HepG2 (cell line): Measurements from ENCODE around the gene CHSY3. TPM values are rescaled to one million over a fixed set of nuclear protein-coding genes. Genes with fewer than 3 reads are reported as not detected.

Experiments
- ATAC-seq: fragments of 200-7000 bp; cut with Tn5 transposase; 3 replicates; pipeline ENCODE4 v1.9.1; 2020; ENCODE audit warnings: mild to moderate bottlenecking, moderate library complexity
- Bru-seq: library from RNA; stranded (reverse); fragments of 400-500 nt; gene quantifications from one replicate; lab custom pipeline; 2021; lab: Mats Ljungman, UMichigan
- BruChase-seq, 2 experiments: library from RNA; stranded (reverse); fragments of 400-500 nt; gene quantifications; one replicate each; lab custom pipeline; 2021; lab: Mats Ljungman, UMichigan
- BruUV-seq: library from RNA; stranded (reverse); fragments of 400-500 nt; replicated peaks from 2 replicates; lab custom pipeline; 2021; lab: Mats Ljungman, UMichigan
- CTCF ChIA-PET: fragments of 300-600 bp; formaldehyde crosslinking; extraction: SDS; loops from one replicate; lab custom pipeline; 2021; ENCODE audit warnings: low total read pairs, inconsistent platforms, low intra/inter-chr PET ratio; lab: Yijun Ruan, JAX
- POLR2A ChIA-PET: fragments of 350-600 bp; sonication (Branson Sonifier 250); formaldehyde crosslinking; loops from one replicate; lab custom pipeline; 2020; ENCODE audit warnings: antibody characterized with exemption, inconsistent platforms; lab: Yijun Ruan, JAX
- DNase-seq: peaks from one replicate; pipeline ENCODE4 v3.0.0-alpha.2; 2015; ENCODE audit warnings: low spot score
- FAIRE-seq: peaks from 3 replicates; lab custom pipeline; 2011; peaks lifted over from hg19 to GRCh38; lab: Jason Lieb, UNC
- H2AFZ ChIP-seq: one replicate; pipeline ENCODE4 v1.6.1; 2011; ENCODE audit warnings: low read length, inconsistent platforms
- H3K27ac ChIP-seq: fragments of 300-600 bp; 3 replicates; pipeline ENCODE4 v1.8.0; 2011; ENCODE audit warnings: mixed run types, mild to moderate bottlenecking, mixed read lengths, low read length, inconsistent platforms; ENCODE audit not compliant: insufficient read depth; ENCODE audit errors: extremely low read length
- H3K27me3 ChIP-seq, 2 experiments: fragments of 200-600 bp in 1 of 2; 2 replicates in 1 of 2; 3 replicates in 1 of 2; pipeline versions ENCODE4 v1.6.0 to v1.8.0; 2011; ENCODE audit warnings: low read length in 2 of 2, mild to moderate bottlenecking in 2 of 2, moderate library complexity in 2 of 2, inconsistent platforms in 1 of 2; ENCODE audit not compliant: insufficient read depth in 2 of 2, control insufficient read depth in 1 of 2
- H3K36me3 ChIP-seq, 2 experiments: fragments of 200-600 bp in 1 of 2; replicated peaks in 1 of 2; 2 replicates in 1 of 2; 3 replicates in 1 of 2; pipeline versions ENCODE4 v1.5.1 to v1.8.0; 2011; ENCODE audit warnings: low read length in 2 of 2, inconsistent platforms in 1 of 2; ENCODE audit not compliant: insufficient read depth in 2 of 2, control insufficient read depth in 1 of 2
- H3K4me1 ChIP-seq: 2 replicates; pipeline ENCODE4 v1.5.1; 2012; ENCODE audit warnings: low read length, inconsistent platforms; ENCODE audit not compliant: insufficient read depth
- H3K4me2 ChIP-seq: 2 replicates; pipeline ENCODE4 v1.6.0; 2011; ENCODE audit warnings: low read depth, low read length, inconsistent platforms
- H3K4me3 ChIP-seq, 3 experiments: fragments of 200-600 bp in 1 of 3; sonication (generic), shearing (Covaris generic) in 1 of 3; replicated peaks in 1 of 3; 2 replicates each; pipeline ENCODE4 v1.5.1; 2011 to 2016; ENCODE audit warnings: low read length in 3 of 3, inconsistent platforms in 2 of 3, low read depth in 2 of 3, mild to moderate bottlenecking in 2 of 3, control low read depth in 1 of 3, mixed read lengths in 1 of 3; ENCODE audit not compliant: insufficient read depth in 1 of 3
- H3K79me2 ChIP-seq: one replicate; pipeline ENCODE4 v1.6.1; 2011; ENCODE audit warnings: low read length, inconsistent platforms; ENCODE audit not compliant: insufficient read depth
- H3K9ac ChIP-seq: 2 replicates; pipeline ENCODE4 v1.6.0; 2011; ENCODE audit warnings: mild to moderate bottlenecking, low read depth, low read length, inconsistent platforms; ENCODE audit not compliant: insufficient read depth
- H3K9me3 ChIP-seq: 2 replicates; pipeline ENCODE4 v1.5.1; 2012; ENCODE audit warnings: mild to moderate bottlenecking, low read length
- H4K20me1 ChIP-seq: 2 replicates; pipeline ENCODE4 v1.6.0; 2011; ENCODE audit warnings: inconsistent platforms, mild to moderate bottlenecking, low read length, moderate library complexity; ENCODE audit not compliant: insufficient read depth
- ARNT2 ChIP-seq: sonication (generic); formaldehyde crosslinking; IDR thresholded peaks from 2 replicates; pipeline ENCODE4 v1.8.0; 2022; ENCODE audit warnings: mild to moderate bottlenecking, low read depth, missing genetic modification reagents, moderate library complexity
- ATF7-NPFF ChIP-seq: sonication (generic); formaldehyde crosslinking; IDR thresholded peaks from 2 replicates; pipeline ENCODE4 v1.8.1; 2023; ENCODE audit warnings: mild to moderate bottlenecking, low read depth, missing genetic modification reagents, moderate library complexity
- GABPB1 ChIP-seq: IDR thresholded peaks from 2 replicates; pipeline ENCODE4 v1.6.1; 2016; ENCODE audit warnings: mild to moderate bottlenecking, missing genetic modification reagents, moderate library complexity, missing compliant biosample characterization
- HMG20B ChIP-seq: conservative IDR thresholded peaks from 2 replicates; pipeline ENCODE4 v1.6.1; 2016; ENCODE audit warnings: missing genetic modification reagents, missing compliant biosample characterization
- HNRNPL ChIP-seq: fragments of 200-400 bp; formaldehyde crosslinking; IDR thresholded peaks from 2 replicates; pipeline ENCODE4 v1.6.1; 2017; ENCODE audit warnings: mild to moderate bottlenecking, low read depth, low read length
- HNRNPLL ChIP-seq: fragments of 200-400 bp; formaldehyde crosslinking; IDR thresholded peaks from 2 replicates; pipeline ENCODE4 v1.6.1; 2017; ENCODE audit warnings: mild to moderate bottlenecking, low read depth, low read length; ENCODE audit not compliant: poor library complexity, severe bottlenecking
- IRX3 ChIP-seq: sonication (generic); formaldehyde crosslinking; IDR thresholded peaks from 2 replicates; pipeline ENCODE4 v1.8.1; 2023; ENCODE audit warnings: mild to moderate bottlenecking, low read depth, missing genetic modification reagents, borderline replicate concordance
- MAZ ChIP-seq, 2 experiments: sonication (generic) in 1 of 2; formaldehyde crosslinking in 1 of 2; IDR thresholded peaks; 2 replicates each; pipeline versions ENCODE4 v1.5.0 to v1.6.1; 2012 to 2020; ENCODE audit warnings: low read depth in 2 of 2, mild to moderate bottlenecking in 2 of 2, borderline replicate concordance in 1 of 2, improper control_type of control experiment in 1 of 2, low read length in 1 of 2, missing genetic modification reagents in 1 of 2, moderate library complexity in 1 of 2
- ZBTB42 ChIP-seq: sonication (generic); formaldehyde crosslinking; IDR thresholded peaks from 2 replicates; pipeline ENCODE4 v1.5.0; 2020; ENCODE audit warnings: mild to moderate bottlenecking, missing genetic modification reagents
- ZNF510 ChIP-seq: sonication (generic); formaldehyde crosslinking; IDR thresholded peaks from 2 replicates; pipeline ENCODE4 v1.4.0; 2020; ENCODE audit warnings: low read depth, mild to moderate bottlenecking, missing genetic modification reagents
- WGBS: methylation state at CpG from one replicate; pipeline ENCODE4 v1.1.6; 2017; ENCODE audit warnings: low lambda C conversion rate; 5-methylcytosine and 5-hydroxymethylcytosine counted together
- in situ Hi-C: cut with HindIII; loops from 2 replicates; pipeline ENCODE4 v1.10.0; 2017; ENCODE audit warnings: low pct_unique_long_range_greater_than_20kb; ENCODE audit not compliant: extremely low pct_ligation_motif_present
- intact Hi-C: fragments of 100-400 bp; cut with micrococcal nuclease; formaldehyde crosslinking; loops from one replicate; pipeline ENCODE4 v1.10.0; 2022; ENCODE audit not compliant: unreplicated experiment
- long read RNA-seq, 2 experiments: library from RNA in 1 of 2; library from polyadenylated mRNA in 1 of 2; stranded (forward) in 1 of 2; unstranded in 1 of 2; transcript quantifications; one replicate each; pipeline ENCODE4 v2.0.0, GENCODE V29; 2019 to 2022
- polyA minus RNA-seq, 3 experiments: library from RNA; depleted of rRNA, polyadenylated mRNA; stranded (reverse); fragments of >200 nt; gene quantifications; 2 replicates each; pipeline ENCODE4 v1.2.3, GENCODE V29; 2011; ENCODE audit warnings: low replicate concordance in 1 of 3
- polyA plus RNA-seq, 8 experiments: library from polyadenylated mRNA; depleted of rRNA in 3 of 8; stranded (reverse) in 7 of 8; unstranded in 1 of 8; fragments of >200 nt; fragmentation: Illumina TruSeq in 4 of 8; extraction: Trizol in 4 of 8; gene quantifications; 2 replicates each; pipeline versions ENCODE4 v1.2.1 to v1.2.3, GENCODE V29; 2011 to 2016; ENCODE audit warnings: low read depth in 4 of 8, missing spikeins in 1 of 8, mixed read lengths in 1 of 8; ENCODE audit not compliant: insufficient read depth in 1 of 8
- total RNA-seq, 5 experiments: library from RNA; depleted of rRNA; stranded (reverse); fragments of >200 nt; fragmentation: Illumina TruSeq; extraction: Trizol; gene quantifications; 2 replicates each; pipeline ENCODE4 v1.2.3, GENCODE V29; 2016; ENCODE audit warnings: low read depth in 1 of 5
- TF ChIP-seq, protein P1 (sequence below): sonication (generic); formaldehyde crosslinking; conservative IDR thresholded peaks from 2 replicates; pipeline ENCODE4 v1.8.0; 2022; ENCODE audit warnings: mild to moderate bottlenecking, moderate library complexity, missing genetic modification reagents
- TF ChIP-seq, protein P2 (sequence below): sonication (generic); formaldehyde crosslinking; IDR thresholded peaks from 2 replicates; pipeline ENCODE4 v1.4.0; 2020; ENCODE audit warnings: mild to moderate bottlenecking, missing genetic modification reagents

Gene CHSY3
- total RNA-seq (2016; rRNA removed; fragmentation: Illumina TruSeq; extraction: Trizol): 1.5 and 4.1 TPM in 2 replicates
- total RNA-seq (2016; cell fraction: cytosol; rRNA removed; fragmentation: Illumina TruSeq; extraction: Trizol; ENCODE audit: low read depth): 0.26 and 0.40 TPM in 2 replicates
- 1.7 and 3.4 TPM in 2 replicates for total RNA-seq (2016; cell fraction: insoluble cytoplasmic fraction; rRNA removed; fragmentation: Illumina TruSeq; extraction: Trizol)
- 0.83 and 1.3 TPM in 2 replicates for total RNA-seq (2016; cell fraction: membrane; rRNA removed; fragmentation: Illumina TruSeq; extraction: Trizol)
- 7.4 and 8.1 TPM in 2 replicates for total RNA-seq (2016; cell fraction: nucleus; rRNA removed; fragmentation: Illumina TruSeq; extraction: Trizol)
- 0.26 and 0.34 TPM in 2 replicates for polyA plus RNA-seq (2011; rRNA removed)
- 0.25 and 0.28 TPM in 2 replicates for polyA plus RNA-seq (2011; cell fraction: cytosol; rRNA removed)
- polyA plus RNA-seq (2011; cell fraction: nucleus; rRNA removed): 0.16 and 0.21 TPM in 2 replicates
- polyA plus RNA-seq (2012): 0.04 and 0.08 TPM in 2 replicates
- polyA plus RNA-seq (2016; cell fraction: cytosol; fragmentation: Illumina TruSeq; extraction: Trizol; ENCODE audit: low read depth): 0.07 and 0.10 TPM in 2 replicates
- 0.78 and 0.92 TPM in 2 replicates for polyA plus RNA-seq (2016; cell fraction: insoluble cytoplasmic fraction; fragmentation: Illumina TruSeq; extraction: Trizol; ENCODE audit: low read depth)
- 0.24 and 0.31 TPM in 2 replicates for polyA plus RNA-seq (2016; cell fraction: membrane; fragmentation: Illumina TruSeq; extraction: Trizol; ENCODE audit: low read depth)
- polyA plus RNA-seq (2016; cell fraction: nucleus; fragmentation: Illumina TruSeq; extraction: Trizol; ENCODE audit: insufficient read depth, low read depth): 1.9 and 2.4 TPM in 2 replicates
- polyA minus RNA-seq (2011; rRNA and poly(A)+ RNA removed; ENCODE audit: low replicate concordance): 0.72 TPM in 1 of 2 replicates, not detected in the other
- polyA minus RNA-seq (2011; cell fraction: cytosol; rRNA and poly(A)+ RNA removed): 0.97 and 1.6 TPM in 2 replicates
- polyA minus RNA-seq (2011; cell fraction: nucleus; rRNA and poly(A)+ RNA removed): 1.6 and 2.2 TPM in 2 replicates
- percentile 39 among the genes with signal in this experiment for Bru-seq, nascent RNA
- percentile 41 among the genes with signal in this experiment for BruChase-seq, experiment 1, labeled RNA remaining after a 6-hour chase
- BruChase-seq, experiment 2, labeled RNA remaining after a 2-hour chase: percentile 50 among the genes with signal in this experiment
- long read RNA-seq, experiment 1, partial matches to known transcripts: 0 of 1 reads
- long read RNA-seq, experiment 1, other reads (novel, unspliced or antisense): 1 of 1 reads
- long read RNA-seq, experiment 2, partial matches to known transcripts: 0 of 4 reads
- long read RNA-seq, experiment 2, other reads (novel, unspliced or antisense): 4 of 4 reads

DNA sequence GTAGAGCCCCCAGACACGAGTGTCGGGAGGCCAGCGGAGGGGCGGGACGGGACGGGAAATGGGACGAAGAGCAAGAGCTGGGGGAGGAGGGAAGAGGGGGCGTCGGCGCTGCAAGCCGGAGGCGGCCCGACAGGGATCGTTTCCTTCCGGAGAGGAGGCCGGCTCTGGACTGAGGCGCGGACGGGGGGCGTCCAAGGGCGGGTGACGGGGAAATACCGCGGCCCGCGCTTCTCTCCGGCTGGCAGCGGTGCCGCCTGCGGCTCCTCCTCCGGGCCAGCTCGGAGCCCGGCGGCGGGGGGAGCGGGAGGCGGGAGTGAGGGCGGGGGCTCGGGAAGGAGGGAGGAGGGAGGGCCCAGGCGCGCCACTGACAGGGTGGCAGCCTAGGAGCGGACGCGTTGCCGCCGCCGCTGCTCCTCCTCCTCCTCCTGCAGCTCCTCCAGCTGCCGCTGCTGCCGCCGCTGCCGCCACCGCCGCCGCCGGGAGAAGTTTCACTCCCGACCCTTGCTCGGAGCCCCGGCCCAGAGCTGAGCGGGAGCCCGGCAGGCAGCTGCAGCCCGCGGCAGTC is at the start of gene CHSY3:
Gene CHSY3, plus strand, starts transcription at position 364 of the 565 bp plus-strand sequence.
- DNase-seq: peak; percentile 25
- no peaks in the 10 kb centered on the region for H4K20me1 ChIP-seq
- H3K4me1 ChIP-seq: peaks cover 33% of the 10 kb centered on the region
- peak; percentile 82 for ATAC-seq
- H3K27me3 ChIP-seq: peaks cover 6 to 24% of the 10 kb centered on the region in 2 experiments; a peak in 4 of 5 replicates
- ChIA-PET POLR2A (no interaction called here), CTCF (no interaction called here)
- no TSS peak for BruUV-seq
- intact Hi-C loops: no loop called here
- H3K9ac ChIP-seq: peak within 1 kb of the TSS; percentile 39; the same call in 1 of the 2 replicates
- no peak within 1 kb of the TSS for H3K27ac ChIP-seq
- H3K36me3 ChIP-seq: no peaks in the 10 kb centered on the region
- H3K4me2 ChIP-seq: peak within 1 kb of the TSS; percentile 79
- peak within 1 kb of the TSS; percentile 56 for H2AFZ ChIP-seq
- H3K79me2 ChIP-seq: no peaks in the 10 kb centered on the region
- in situ Hi-C loops: loop anchor here (25.0 kb wide), 1 partner anchor 1208 kb away; no protein-coding TSS in a partner anchor
- H3K4me3 ChIP-seq: peak within 1 kb of the TSS; percentile 57 to 74 (median 64)
- no peak for FAIRE-seq
- WGBS: 1% methylated on average over 24 of the region's 62 CpGs
- no peaks in the 10 kb centered on the region for H3K9me3 ChIP-seq
- TF ChIP-seq HMG20B (CRISPR knock-in tag) (no peak), ZNF510 (CRISPR knock-in tag) (no peak), ATF7-NPFF (CRISPR knock-in tag) (0 out of 2 replicates have a peak, but pooled peaks have one; percentile 56), ZBTB42 (CRISPR knock-in tag) (0 out of 2 replicates have a peak, but pooled peaks have one; percentile 56), HNRNPLL (peak; percentile 60), GABPB1 (CRISPR knock-in tag) (peak; percentile 54; the same call in 1 of the 2 replicates), HNRNPL (0 out of 2 replicates have a peak, but pooled peaks have one; percentile 41), MAZ (IDR thresholded peaks at IDR 0.05; ENCODE audit: borderline replicate concordance, low read depth, low read length) (peak; percentile 51; the same call in 1 of the 2 replicates), MAZ (CRISPR knock-in tag; IDR thresholded peaks at IDR 0.05; ENCODE audit: low read depth) (peak; percentile 68; the same call in 1 of the 2 replicates), ARNT2 (CRISPR knock-in tag) (0 out of 2 replicates have a peak, but pooled peaks have one; percentile 34), IRX3 (CRISPR knock-in tag) (no peak)
- TF ChIP-seq, protein P1, sequence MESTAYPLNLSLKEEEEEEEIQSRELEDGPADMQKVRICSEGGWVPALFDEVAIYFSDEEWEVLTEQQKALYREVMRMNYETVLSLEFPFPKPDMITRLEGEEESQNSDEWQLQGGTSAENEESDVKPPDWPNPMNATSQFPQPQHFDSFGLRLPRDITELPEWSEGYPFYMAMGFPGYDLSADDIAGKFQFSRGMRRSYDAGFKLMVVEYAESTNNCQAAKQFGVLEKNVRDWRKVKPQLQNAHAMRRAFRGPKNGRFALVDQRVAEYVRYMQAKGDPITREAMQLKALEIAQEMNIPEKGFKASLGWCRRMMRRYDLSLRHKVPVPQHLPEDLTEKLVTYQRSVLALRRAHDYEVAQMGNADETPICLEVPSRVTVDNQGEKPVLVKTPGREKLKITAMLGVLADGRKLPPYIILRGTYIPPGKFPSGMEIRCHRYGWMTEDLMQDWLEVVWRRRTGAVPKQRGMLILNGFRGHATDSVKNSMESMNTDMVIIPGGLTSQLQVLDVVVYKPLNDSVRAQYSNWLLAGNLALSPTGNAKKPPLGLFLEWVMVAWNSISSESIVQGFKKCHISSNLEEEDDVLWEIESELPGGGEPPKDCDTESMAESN (CRISPR knock-in tag): peak; percentile 56; the same call in 1 of the 2 replicates
- TF ChIP-seq, protein P2, sequence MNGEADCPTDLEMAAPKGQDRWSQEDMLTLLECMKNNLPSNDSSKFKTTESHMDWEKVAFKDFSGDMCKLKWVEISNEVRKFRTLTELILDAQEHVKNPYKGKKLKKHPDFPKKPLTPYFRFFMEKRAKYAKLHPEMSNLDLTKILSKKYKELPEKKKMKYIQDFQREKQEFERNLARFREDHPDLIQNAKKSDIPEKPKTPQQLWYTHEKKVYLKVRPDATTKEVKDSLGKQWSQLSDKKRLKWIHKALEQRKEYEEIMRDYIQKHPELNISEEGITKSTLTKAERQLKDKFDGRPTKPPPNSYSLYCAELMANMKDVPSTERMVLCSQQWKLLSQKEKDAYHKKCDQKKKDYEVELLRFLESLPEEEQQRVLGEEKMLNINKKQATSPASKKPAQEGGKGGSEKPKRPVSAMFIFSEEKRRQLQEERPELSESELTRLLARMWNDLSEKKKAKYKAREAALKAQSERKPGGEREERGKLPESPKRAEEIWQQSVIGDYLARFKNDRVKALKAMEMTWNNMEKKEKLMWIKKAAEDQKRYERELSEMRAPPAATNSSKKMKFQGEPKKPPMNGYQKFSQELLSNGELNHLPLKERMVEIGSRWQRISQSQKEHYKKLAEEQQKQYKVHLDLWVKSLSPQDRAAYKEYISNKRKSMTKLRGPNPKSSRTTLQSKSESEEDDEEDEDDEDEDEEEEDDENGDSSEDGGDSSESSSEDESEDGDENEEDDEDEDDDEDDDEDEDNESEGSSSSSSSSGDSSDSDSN (CRISPR knock-in tag): peak; percentile 72; the same call in 1 of the 2 replicates
